Esophagus muscularis mucosa (tissue), 4 donors: Measurements from ENCODE around the gene ARSG. TPM values are rescaled to one million over a fixed set of nuclear protein-coding genes. Genes with fewer than 3 reads are reported as not detected.
"Not testable (repeated sequence)": the region's sequence is repeated elsewhere in the genome, so short reads cannot be mapped to it uniquely, and the experiment has no call there.

Experiments
- DNase-seq: peaks from one replicate; pipeline ENCODE4 v3.0.0-alpha.2; 2017; ENCODE audit errors: extremely low spot score
- H3K27ac ChIP-seq, 4 donors: fragments of 200-600 bp; sonication (generic); replicated peaks in 1 of 4; 1 replicate in 3 of 4; 2 replicates in 1 of 4; pipeline ENCODE4 v1.5.1; 2016 to 2019; ENCODE audit warnings: mild to moderate bottlenecking in 1 of 4
- H3K27me3 ChIP-seq, 4 donors: fragments of 200-600 bp; sonication (generic); one replicate each; pipeline versions ENCODE4 v1.5.1 to v1.6.0; 2016 to 2019
- H3K36me3 ChIP-seq, 4 donors: fragments of 200-600 bp; sonication (generic); one replicate each; pipeline ENCODE4 v1.5.1; 2016 to 2019
- H3K4me1 ChIP-seq, 4 donors: fragments of 200-600 bp; sonication (generic); one replicate each; pipeline ENCODE4 v1.5.1; 2016 to 2019
- H3K4me3 ChIP-seq, 4 donors: fragments of 200-600 bp; sonication (generic); 1 replicate in 2 of 4; 2 replicates in 2 of 4; pipeline ENCODE4 v1.5.1; 2016 to 2019; ENCODE audit warnings: mild to moderate bottlenecking in 4 of 4, moderate library complexity in 1 of 4
- H3K9me3 ChIP-seq, 4 donors: fragments of 200-600 bp; sonication (generic); 1 replicate in 3 of 4; 2 replicates in 1 of 4; pipeline ENCODE4 v1.5.1; 2016 to 2019
- CTCF ChIP-seq, 3 experiments: fragments of 200-600 bp in 2 of 3; fragments of 450-650 bp in 1 of 3; sonication (generic) in 2 of 3; IDR thresholded peaks; one replicate each; pipeline ENCODE4 v1.5.1; 2017 to 2019; ENCODE audit warnings: antibody characterized with exemption in 3 of 3, mild to moderate bottlenecking in 2 of 3, moderate library complexity in 1 of 3
- EP300 ChIP-seq: sonication (generic); formaldehyde crosslinking; IDR thresholded peaks from one replicate; pipeline ENCODE4 v1.6.1; 2017; ENCODE audit warnings: antibody characterized with exemption
- POLR2A ChIP-seq: fragments of 450-650 bp; IDR thresholded peaks from one replicate; pipeline ENCODE4 v1.6.1; 2017; ENCODE audit warnings: antibody characterized with exemption, moderate library complexity, mild to moderate bottlenecking, low read depth
- POLR2AphosphoS5 ChIP-seq, 2 donors: sonication (generic); formaldehyde crosslinking; IDR thresholded peaks; one replicate each; pipeline ENCODE4 v1.6.1; 2017; ENCODE audit warnings: antibody characterized with exemption in 2 of 2
- WGBS: methylation state at CpG from one replicate; pipeline ENCODE4 v1.1.5; 2018; 5-methylcytosine and 5-hydroxymethylcytosine counted together
- intact Hi-C: fragments of 100-400 bp; cut with DNase I; formaldehyde crosslinking; loops from one replicate; pipeline ENCODE4 v1.15.1; 2023
- total RNA-seq, 4 donors: library from RNA; depleted of rRNA; stranded (reverse); fragments of >200 nt; gene quantifications; one replicate each; pipeline versions ENCODE4 v1.1.0 to v1.2.1, GENCODE V29; 2016

The ARSG gene
- total RNA-seq, 4 donors from 2014 or later, result 1.7 to 4.9 (median 2.8) TPM

- no peaks in the 10 kb centered on the region for H3K9me3 ChIP-seq
- no peaks in the 10 kb centered on the region for H3K27me3 ChIP-seq
- H3K27ac ChIP-seq, result no peak overlapping the region
- no peaks in the 10 kb centered on the region for H3K4me1 ChIP-seq
- DNase-seq, result no peak
- H3K36me3 ChIP-seq, result peaks cover 0 to 1% (median 0%) of the 10 kb centered on the region in 4 donors
- TF ChIP-seq POLR2AphosphoS5 (IDR thresholded peaks at IDR 0.05) (no peak), EP300 (no peak), CTCF (IDR thresholded peaks at IDR 0.05) (no peak), POLR2A (no peak)
- intact Hi-C loops, result no loop called here
- WGBS, result 73% methylated on average over 3 of the region's 3 CpGs
- no peak overlapping the region for H3K4me3 ChIP-seq
These were observed 60.7 kb downstream of the ARSG start for GRCh38 chr17:68352041-68352440.

GRCh38 chr17:68352671-68353070 is 61.4 kb downstream of the ARSG start:
- DNase-seq, H3K4me1 ChIP-seq, H3K9me3 ChIP-seq, H3K27me3 ChIP-seq, intact Hi-C loops, H3K27ac ChIP-seq, H3K4me3 ChIP-seq, H3K36me3 ChIP-seq: not testable (repeated sequence)
- 87% methylated on average over 9 of the region's 9 CpGs for WGBS

GRCh38 chr17:68353111-68353521 is 61.8 kb downstream of the ARSG start:
- TF ChIP-seq CTCF (IDR thresholded peaks at IDR 0.05), result no peak
- no peak for TF ChIP-seq POLR2A
- no peak for TF ChIP-seq EP300
- H3K27me3 ChIP-seq, result no peaks in the 10 kb centered on the region
- no peak overlapping the region for H3K4me3 ChIP-seq
- no peak overlapping the region for H3K27ac ChIP-seq
- intact Hi-C loops, result no loop called here
- no peaks in the 10 kb centered on the region for H3K9me3 ChIP-seq
- H3K36me3 ChIP-seq, result peaks cover 0 to 8% (median 0%) of the 10 kb centered on the region in 4 donors
- no peaks in the 10 kb centered on the region for H3K4me1 ChIP-seq
- no peak for DNase-seq
- WGBS, result 81% methylated on average over 4 of the region's 4 CpGs

GRCh38 chr17:68354311-68354710 is 63.0 kb downstream of the ARSG start:
- H3K36me3 ChIP-seq, DNase-seq, H3K4me3 ChIP-seq, H3K4me1 ChIP-seq, H3K9me3 ChIP-seq, H3K27ac ChIP-seq, H3K27me3 ChIP-seq, intact Hi-C loops: not testable (repeated sequence)
- WGBS, result 84% methylated on average over 2 of the region's 2 CpGs

- intact Hi-C loops, H3K4me3 ChIP-seq, H3K4me1 ChIP-seq, H3K27ac ChIP-seq, H3K9me3 ChIP-seq, H3K27me3 ChIP-seq, DNase-seq, H3K36me3 ChIP-seq: not testable (repeated sequence)
- 98% methylated on average over 5 of the region's 5 CpGs for WGBS
These were observed 63.8 kb downstream of the ARSG start for GRCh38 chr17:68355108-68355507.

- no peaks in the 10 kb centered on the region for H3K9me3 ChIP-seq
- 78% methylated on average over 6 of the region's 8 CpGs for WGBS
- H3K27me3 ChIP-seq, result no peaks in the 10 kb centered on the region
- intact Hi-C loops, result no loop called here
- no peak overlapping the region for H3K4me3 ChIP-seq
- H3K36me3 ChIP-seq, result peaks cover 0 to 8% (median 0%) of the 10 kb centered on the region in 4 donors
- H3K4me1 ChIP-seq, result no peaks in the 10 kb centered on the region
- TF ChIP-seq POLR2A (no peak), CTCF (IDR thresholded peaks at IDR 0.05) (no peak), POLR2AphosphoS5 (IDR thresholded peaks at IDR 0.05) (no peak), EP300 (no peak)
- DNase-seq, result no peak
- no peak overlapping the region for H3K27ac ChIP-seq
These were observed 65.2 kb downstream of the ARSG start for GRCh38 chr17:68356520-68356919.
